Measurements from ENCODE around the gene DDI2. TPM values are rescaled to one million over a fixed set of nuclear protein-coding genes. Genes with fewer than 3 reads are reported as not detected.

The DDI2 gene
- total RNA-seq, 2 donors from 2014 or later, result 28.6 to 38.7 TPM

- no peaks in the 10 kb centered on the region for H3K9me3 ChIP-seq
- no peaks in the 10 kb centered on the region for H3K36me3 ChIP-seq
- no peak for DNase-seq
- no peak overlapping the region for H3K9ac ChIP-seq (ENCODE audit: low read depth in 2 of 2, low read length in 2 of 2)
- H3K27ac ChIP-seq, result no peak overlapping the region
- H3K4me3 ChIP-seq, result no peak overlapping the region
- H3K27me3 ChIP-seq, result no peaks in the 10 kb centered on the region
- TF ChIP-seq CTCF (IDR thresholded peaks at IDR 0.05), result no peak
- no peaks in the 10 kb centered on the region for H3K4me1 ChIP-seq
- intact Hi-C loops (cut with DNase I), result no loop called here
Observed at GRCh38 chr1:15669864-15670263, 52.6 kb downstream of the DDI2 start.

- Histone ChIP-seq H3K9ac (ENCODE audit: low read depth in 2 of 2, low read length in 2 of 2) (no peak overlapping the region), H3K4me3 (no peak overlapping the region), H3K36me3 (no peaks in the 10 kb centered on the region), H3K9me3 (no peaks in the 10 kb centered on the region), H3K27ac (no peak overlapping the region), H3K27me3 (no peaks in the 10 kb centered on the region), H3K4me1 (no peaks in the 10 kb centered on the region)
- DNase-seq, result no peak
- intact Hi-C loops (cut with DNase I), result no loop called here
- no peak for TF ChIP-seq CTCF (IDR thresholded peaks at IDR 0.05)
Observed at GRCh38 chr1:15671430-15671829, 54.2 kb downstream of the DDI2 start.

GRCh38 chr1:15674386-15675159 lies 57.3 kb downstream of the DDI2 start:
- no peak for TF ChIP-seq CTCF (IDR thresholded peaks at IDR 0.05)
- DNase-seq, result no peak
- no peaks in the 10 kb centered on the region for H3K4me1 ChIP-seq
- no peak overlapping the region for H3K9ac ChIP-seq (ENCODE audit: low read depth in 2 of 2, low read length in 2 of 2)
- H3K9me3 ChIP-seq, result no peaks in the 10 kb centered on the region
- H3K27ac ChIP-seq, result no peak overlapping the region
- intact Hi-C loops (cut with DNase I), result no loop called here
- H3K4me3 ChIP-seq, result no peak overlapping the region
- H3K27me3 ChIP-seq, result no peaks in the 10 kb centered on the region
- no peaks in the 10 kb centered on the region for H3K36me3 ChIP-seq

- Histone ChIP-seq H3K4me3 (no peak overlapping the region), H3K27me3 (no peaks in the 10 kb centered on the region), H3K27ac (no peak overlapping the region), H3K4me1 (no peaks in the 10 kb centered on the region), H3K9me3 (no peaks in the 10 kb centered on the region), H3K9ac (ENCODE audit: low read depth in 2 of 2, low read length in 2 of 2) (no peak overlapping the region), H3K36me3 (no peaks in the 10 kb centered on the region)
- no peak for DNase-seq
- TF ChIP-seq CTCF (IDR thresholded peaks at IDR 0.05), result no peak
- intact Hi-C loops (cut with DNase I), result no loop called here
Observed at GRCh38 chr1:15676010-15676409, 58.8 kb downstream of the DDI2 start.

GRCh38 chr1:15676688-15677661 lies 59.7 kb downstream of the DDI2 start:
- H3K27ac ChIP-seq, result no peak overlapping the region
- no peak for DNase-seq
- H3K9me3 ChIP-seq, result no peaks in the 10 kb centered on the region
- H3K4me3 ChIP-seq, result no peak overlapping the region
- H3K27me3 ChIP-seq, result no peaks in the 10 kb centered on the region
- peaks cover 3% of the 10 kb centered on the region for H3K4me1 ChIP-seq
- no peak overlapping the region for H3K9ac ChIP-seq (ENCODE audit: low read depth in 2 of 2, low read length in 2 of 2)
- H3K36me3 ChIP-seq, result no peaks in the 10 kb centered on the region
- no peak for TF ChIP-seq CTCF (IDR thresholded peaks at IDR 0.05)
- intact Hi-C loops (cut with DNase I), result no loop called here
